ENCODE measurements around the gene RND1. TPM values are rescaled to one million over a fixed set of nuclear protein-coding genes. Genes with fewer than 3 reads are reported as not detected.

The RND1 gene
- total and polyA plus RNA-seq, 2 of the 13 experiments (the other 11 are each of a cell fraction or from before 2014, with no cell fraction given), result 1.8 to 1.9 TPM

- WGBS (ENCODE audit: low lambda C conversion rate), result under 1% methylated on average over 11 of the region's 11 CpGs
- Histone ChIP-seq H3K4me2 (ENCODE audit: low read depth, low read length) (peak overlapping the region; percentile 94), H3K27me3 (ENCODE audit: control insufficient read depth in 1 of 2, insufficient read depth in 2 of 2, low read length in 2 of 2) (no peaks in the 10 kb centered on the region; a peak in 2 of 5 replicates), H4K20me1 (ENCODE audit: insufficient read depth, low read length) (no peaks in the 10 kb centered on the region; the same call in 1 of the 2 replicates), H3K4me1 (ENCODE audit: insufficient read depth, low read length) (peaks cover 18% of the 10 kb centered on the region), H3K9ac (ENCODE audit: insufficient read depth, low read depth, low read length) (peak overlapping the region; percentile 95), H3K9me3 (ENCODE audit: low read length) (no peaks in the 10 kb centered on the region), H3K36me3 (replicated peaks in 1 of 2; ENCODE audit: control insufficient read depth in 1 of 2, insufficient read depth in 2 of 2, low read length in 2 of 2) (no peaks in the 10 kb centered on the region; a peak in 2 of 5 replicates), H3K27ac (ENCODE audit: extremely low read length, insufficient read depth, low read length) (peak overlapping the region; percentile 51), H3K79me2 (ENCODE audit: insufficient read depth, low read length) (peaks cover 29% of the 10 kb centered on the region), H2AFZ (ENCODE audit: low read length) (peak overlapping the region; percentile 97), H3K4me3 (replicated peaks in 1 of 3; ENCODE audit: insufficient read depth in 1 of 3, low read depth in 2 of 3, low read length in 3 of 3) (peak overlapping the region; percentile 96 to 98 (median 98))
- BruUV-seq (replicated peaks), result no TSS peak
- in situ Hi-C loops (cut with HindIII; ENCODE audit: extremely low pct_ligation_motif_present, low pct_unique_long_range_greater_than_20kb), result loop anchor here (5.0 kb wide), 2 partner anchors 34 to 84 kb away; no protein-coding TSS in a partner anchor
- DNase-seq (ENCODE audit: low spot score) (peak; percentile 88), ATAC-seq (peak; percentile 68), FAIRE-seq (peak; percentile 86)
- intact Hi-C loops (cut with micrococcal nuclease; ENCODE audit: unreplicated experiment), result loop anchor here (1.0 kb wide), 3 partner anchors 12 to 83 kb away; partner anchors contain the start of gene RND1
- CTCF ChIA-PET (ENCODE audit: low intra/inter-chr PET ratio, low total read pairs), result interaction anchor here (0.6 to 3.9 kb wide), 7 partner anchors 34 to 84 kb away, joined by 3 to 64 read pairs (median 5); no protein-coding TSS in a partner anchor
- POLR2A ChIA-PET, result interaction anchor here (1.0 to 8.2 kb wide), 10 partner anchors 13 to 104 kb away, joined by 4 to 115 read pairs (median 9); partner anchors contain the start of genes ARF3 and RND1
- TF ChIP-seq ZNF24 (IDR thresholded peaks at IDR 0.05) (0 out of 2 replicates have a peak, but pooled peaks have one; percentile 13), FOXP1 (IDR thresholded peaks at IDR 0.05) (peak; percentile 88), FOXP1 (CRISPR knock-in tag; IDR thresholded peaks at IDR 0.05) (no peak), ZNF180 (CRISPR knock-in tag; IDR thresholded peaks at IDR 0.05; ENCODE audit: borderline replicate concordance, low read depth) (0 out of 2 replicates have a peak, but pooled peaks have one; percentile 16), SETDB1 (CRISPR knock-in tag; IDR thresholded peaks at IDR 0.05; ENCODE audit: borderline replicate concordance) (no peak), SOX5 (CRISPR knock-in tag; IDR thresholded peaks at IDR 0.05; ENCODE audit: borderline replicate concordance) (0 out of 2 replicates have a peak, but pooled peaks have one; percentile 30), SSRP1 (CRISPR knock-in tag; IDR thresholded peaks at IDR 0.05) (peak; percentile 60; the same call in 1 of the 2 replicates), FOXK2 (IDR thresholded peaks at IDR 0.05) (0 out of 2 replicates have a peak, but pooled peaks have one; percentile 17), TBX2 (CRISPR knock-in tag; IDR thresholded peaks at IDR 0.05; ENCODE audit: borderline replicate concordance) (0 out of 2 replicates have a peak, but pooled peaks have one; percentile 4), ZKSCAN8 (CRISPR knock-in tag; IDR thresholded peaks at IDR 0.05; ENCODE audit: borderline replicate concordance) (0 out of 2 replicates have a peak, but pooled peaks have one; percentile 34), SOX13 (IDR thresholded peaks at IDR 0.05) (no peak), SOX13 (CRISPR knock-in tag; conservative IDR thresholded peaks at IDR 0.05 in 1 of 2, IDR thresholded peaks at IDR 0.05 in 1 of 2) (peak in 1 of 2 experiments; percentile 36; a peak in 1 of 4 replicates), ZNF337 (CRISPR knock-in tag; IDR thresholded peaks at IDR 0.05; ENCODE audit: borderline replicate concordance, low read depth) (0 out of 2 replicates have a peak, but pooled peaks have one; percentile 47), SP4 (CRISPR knock-in tag; IDR thresholded peaks at IDR 0.05) (no peak), NONO (IDR thresholded peaks at IDR 0.05) (no peak), NONO (CRISPR knock-in tag; conservative IDR thresholded peaks at IDR 0.05) (0 out of 2 replicates have a peak, but pooled peaks have one; percentile 19), THAP11 (CRISPR knock-in tag; IDR thresholded peaks at IDR 0.05) (peak; percentile 78), SALL1 (CRISPR knock-in tag; IDR thresholded peaks at IDR 0.05) (no peak), KLF16 (CRISPR knock-in tag; IDR thresholded peaks at IDR 0.05) (peak in 1 of 2 experiments; percentile 45; a peak in 1 of 4 replicates), ZKSCAN5 (CRISPR knock-in tag; IDR thresholded peaks at IDR 0.05) (peak; percentile 97)
Measured at GRCh38 chr12:48852734-48853688, 12.7 kb downstream of the RND1 start.

All from HepG2 (cell line).